Dedifferentiated amniotic fluid mesenchymal stem cell (primary cell): ENCODE results near the gene LDAH.
A peak's percentile ranks its signal among the peaks of the same experiment; 100 is the strongest.
"Not testable (repeated sequence)": the region's sequence is repeated elsewhere in the genome, so short reads cannot be mapped to it uniquely, and the experiment has no call there.

ENCODE experiments used
- DNase-seq: peaks from one replicate; pipeline ENCODE4 v3.0.0-alpha.2; 2016; ENCODE audit errors: extremely low spot score

LDAH gene

DNA sequence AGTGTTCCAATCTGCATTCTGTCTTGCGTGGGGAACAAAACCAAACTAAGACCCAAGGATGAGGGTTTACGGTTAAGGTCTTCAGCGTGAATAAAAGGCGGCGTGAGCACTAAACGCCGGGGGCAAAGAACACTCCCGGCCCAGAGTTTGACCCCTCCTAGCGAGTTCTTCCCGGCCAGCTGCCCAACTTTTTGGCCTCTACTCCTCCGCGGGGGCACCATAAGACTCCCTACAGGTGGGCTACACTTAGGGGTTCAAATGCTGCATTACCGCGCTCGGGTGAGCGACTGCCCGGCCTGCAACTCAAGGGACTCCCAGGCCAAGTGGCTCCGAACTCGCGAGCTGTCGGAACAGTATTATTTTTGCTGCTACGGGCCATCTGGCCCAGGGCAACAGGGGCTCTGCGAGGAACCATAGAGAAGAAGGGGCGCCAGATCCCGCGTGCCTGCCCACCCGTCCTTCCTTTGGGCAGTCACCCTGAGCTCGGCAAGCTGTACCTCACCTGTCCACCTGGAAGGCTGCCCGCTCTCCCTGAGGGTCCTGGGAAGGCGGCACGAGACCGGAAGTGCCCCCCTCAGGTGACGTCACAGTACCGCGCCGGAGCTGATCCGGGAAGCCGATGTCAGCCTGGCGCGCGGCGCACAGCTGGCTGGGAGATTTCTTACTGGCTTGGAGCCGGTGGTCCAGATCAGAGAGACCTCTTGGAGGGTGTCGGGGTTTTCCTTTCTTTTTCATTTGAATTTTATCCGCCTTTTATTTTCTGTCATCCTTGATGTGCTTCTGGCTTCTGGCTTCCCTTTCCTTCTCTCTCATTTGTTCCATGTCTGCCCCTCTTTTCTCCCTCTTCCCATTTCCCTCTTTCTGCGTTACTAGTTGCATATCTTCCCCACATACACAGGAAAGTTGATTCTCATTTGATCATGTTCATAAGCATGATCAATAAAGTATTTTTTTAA lies at the start of gene LDAH:
Gene LDAH (minus strand): TSS at position 567 of the 956 bp plus-strand sequence. CDS start 21,638 bp downstream, outside the sequence.
- DNase-seq: peak; percentile 86

DNA sequence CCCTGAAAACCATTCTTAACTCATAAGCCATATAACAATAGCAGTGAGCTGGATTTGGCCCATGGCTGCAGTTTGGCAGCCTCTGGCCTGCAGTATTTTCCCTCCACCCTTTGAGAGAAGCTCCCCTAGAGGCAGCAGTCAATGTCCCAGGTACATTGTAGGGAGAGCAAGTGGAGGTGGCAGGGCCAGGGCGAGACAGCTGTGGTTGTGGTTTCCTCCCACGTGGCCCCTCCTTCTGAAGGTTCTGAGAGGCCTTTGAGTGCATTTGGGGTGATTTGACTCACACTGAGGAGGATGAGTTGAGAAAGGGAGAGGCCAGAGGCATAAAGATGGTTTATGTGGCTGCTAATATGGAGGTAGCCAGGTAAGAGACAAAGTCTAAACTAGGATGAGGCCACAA lies 45.5 kb upstream of the LDAH start:
- DNase-seq: no peak

DNA sequence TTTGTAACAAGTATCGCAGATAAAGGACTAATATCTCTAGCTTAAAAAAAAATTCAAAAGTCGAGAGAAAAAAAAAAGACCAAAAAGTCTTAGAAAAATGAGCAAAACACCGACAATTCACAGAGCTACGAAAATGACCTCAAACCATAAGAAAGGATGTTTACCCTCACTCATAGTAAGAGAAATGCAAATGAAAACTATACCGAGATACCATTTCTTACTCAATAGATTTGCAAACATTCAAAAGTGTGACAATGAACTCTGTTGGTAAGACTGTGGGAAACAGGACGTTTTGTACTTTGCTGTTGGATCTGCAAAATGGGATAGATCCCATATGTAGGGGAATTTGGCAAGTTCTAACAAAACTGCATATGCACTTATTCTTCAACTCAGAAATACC lies 39.9 kb upstream of the LDAH start:
- no peak for DNase-seq

DNA sequence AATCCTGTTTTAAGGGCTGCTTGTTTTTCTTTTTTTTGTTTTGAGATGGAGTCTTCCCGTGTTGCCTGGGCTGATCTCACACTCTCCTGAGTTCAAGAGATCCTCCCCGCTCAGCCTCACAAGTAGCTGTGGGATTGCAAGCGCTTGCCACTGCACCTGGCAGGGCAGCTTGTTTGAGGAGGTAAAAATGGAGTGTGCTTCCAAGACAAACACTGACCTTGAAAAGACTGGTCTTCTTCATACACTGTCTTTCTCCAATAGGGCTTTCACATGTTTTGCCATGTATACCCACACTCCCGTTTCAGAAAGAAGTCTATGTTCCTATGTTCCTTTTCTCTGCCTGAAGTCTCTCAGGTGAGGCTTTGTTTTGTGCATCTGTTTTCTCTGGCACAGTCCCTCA lies 32.6 kb upstream of the LDAH start:
- DNase-seq: no peak

DNA sequence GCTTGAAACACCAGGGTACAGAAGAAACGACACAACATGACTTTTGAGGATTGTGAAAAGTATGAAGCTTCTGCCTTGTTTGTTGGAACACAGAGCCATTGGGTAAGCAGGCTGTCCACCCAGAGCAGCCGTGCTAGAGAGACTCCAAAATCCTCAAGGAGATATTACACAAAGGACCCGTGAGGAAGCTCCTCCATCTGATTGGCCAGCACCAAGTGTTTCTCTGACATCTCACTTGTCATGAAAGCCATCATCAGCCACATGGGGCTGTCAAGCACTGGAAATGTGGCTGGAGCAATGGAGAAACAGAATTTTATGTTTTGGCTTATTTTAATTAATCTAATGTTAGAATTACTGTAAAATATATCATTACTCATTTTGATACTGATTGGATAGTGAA lies 29.8 kb upstream of the LDAH start:
- no peak for DNase-seq

DNA sequence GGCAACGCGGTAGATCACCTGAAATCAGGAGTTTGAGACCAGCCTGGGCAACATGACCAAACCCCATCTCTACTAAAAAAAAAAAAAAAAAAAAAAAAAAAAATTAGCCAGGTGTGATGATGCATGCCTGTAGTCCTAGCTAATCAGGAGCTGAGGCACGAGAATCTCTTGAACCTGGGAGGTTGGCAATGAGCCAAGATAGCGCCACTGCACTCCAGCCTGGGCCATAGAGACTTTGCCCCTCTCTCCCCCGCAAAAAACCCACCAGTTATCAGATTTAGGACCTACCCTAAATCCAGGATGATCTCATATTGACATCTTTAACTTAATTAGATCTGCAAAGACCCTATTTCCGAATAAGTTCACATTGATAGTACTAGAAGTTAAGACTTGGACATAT lies 29.2 kb upstream of the LDAH start:
- no peak for DNase-seq

DNA sequence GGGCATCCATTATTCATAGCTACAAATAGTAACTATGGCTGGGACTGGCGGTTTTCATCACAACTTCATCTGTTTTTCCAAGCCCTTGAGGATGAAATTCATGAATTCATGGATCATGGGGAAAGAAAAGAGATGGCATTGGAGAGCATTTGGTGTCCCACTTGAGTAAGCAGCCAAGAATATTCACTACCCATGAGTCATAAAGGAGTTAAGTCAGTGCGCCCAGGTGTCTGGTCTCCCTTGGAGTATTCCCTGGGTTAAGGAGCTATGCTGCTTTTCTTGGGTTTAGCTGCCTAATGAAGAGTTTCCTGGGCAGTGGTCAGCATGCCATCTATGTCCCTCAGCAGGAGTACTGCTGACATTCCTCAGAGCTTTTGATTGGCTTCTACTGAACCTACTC lies 21.3 kb upstream of the LDAH start:
- no peak for DNase-seq

DNA sequence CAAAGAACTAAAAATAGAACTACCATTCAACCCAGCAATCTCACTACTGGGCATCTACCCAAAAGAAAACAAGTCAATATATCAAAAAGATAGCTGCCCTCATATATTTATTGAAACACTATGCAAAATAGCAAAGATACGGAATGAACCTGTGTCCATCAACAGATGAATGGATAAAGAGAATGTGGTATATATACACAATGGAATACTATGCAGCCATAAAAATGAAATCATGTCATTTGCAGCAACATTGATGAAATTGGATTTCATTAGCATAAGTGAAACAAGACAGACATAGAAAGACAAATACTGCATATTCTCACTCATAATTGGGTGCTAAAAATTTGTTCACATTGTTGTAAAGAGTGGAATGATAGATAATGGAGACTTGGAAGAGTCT lies 16.2 kb upstream of the LDAH start:
- no peak for DNase-seq

DNA sequence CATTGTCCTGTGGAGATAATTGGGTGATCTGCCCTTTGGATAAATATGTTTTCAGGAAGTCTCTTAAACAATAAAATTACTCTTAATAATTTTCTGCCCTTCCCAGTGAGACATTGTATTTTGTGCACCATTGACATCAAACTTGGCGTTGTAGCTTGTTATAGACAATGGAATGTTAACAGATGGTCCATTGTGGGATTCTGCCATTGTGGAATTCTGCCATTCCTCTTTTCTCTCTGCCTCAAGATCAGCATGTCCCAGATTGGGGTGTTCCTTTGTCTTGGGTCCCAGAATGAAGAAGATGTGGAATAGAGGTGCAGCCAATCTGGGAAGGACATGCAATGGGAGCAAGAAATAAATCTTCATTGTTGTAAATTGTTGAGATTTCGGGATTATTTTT lies 15.1 kb upstream of the LDAH start:
- DNase-seq: no peak

DNA sequence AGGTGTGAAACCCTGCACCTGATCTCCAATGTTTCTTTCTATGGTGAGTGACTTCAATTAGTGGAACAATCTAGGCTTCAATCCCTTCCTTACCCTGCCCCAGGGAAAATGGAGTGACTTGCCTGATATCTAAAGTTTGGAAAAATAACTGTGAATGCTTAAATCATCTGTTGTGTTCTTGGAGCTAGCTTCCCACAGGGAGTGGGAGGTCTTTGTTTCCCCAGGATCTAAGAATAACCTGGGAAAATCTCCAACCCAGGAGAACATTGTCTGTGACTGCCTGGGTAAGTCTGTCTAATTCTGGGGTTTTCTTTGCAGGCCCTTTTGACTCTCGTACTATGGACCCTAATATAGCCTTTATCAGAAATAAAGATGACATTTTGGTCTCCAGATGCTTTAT lies 13.6 kb upstream of the LDAH start:
- DNase-seq: no peak

DNA sequence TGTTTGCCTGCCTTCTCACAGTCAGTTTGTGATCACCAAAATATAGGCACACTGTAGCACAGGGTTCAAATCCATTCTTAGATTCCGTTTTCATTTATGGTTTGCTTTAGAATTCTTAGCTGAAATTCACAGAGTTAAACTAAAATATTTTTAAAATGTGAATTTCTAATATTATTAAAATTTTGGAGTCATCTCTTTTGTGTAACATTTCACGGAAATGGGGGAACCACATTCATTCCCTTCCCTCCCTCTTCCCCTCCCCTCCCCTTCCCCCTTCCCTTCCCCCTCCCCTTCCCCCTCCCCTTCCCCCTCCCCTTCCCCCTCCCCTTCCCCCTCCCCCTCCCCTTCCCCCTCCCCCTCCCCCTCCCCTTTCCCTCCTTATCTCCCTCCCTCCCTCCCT lies 11.4 kb upstream of the LDAH start:
- no peak for DNase-seq

DNA sequence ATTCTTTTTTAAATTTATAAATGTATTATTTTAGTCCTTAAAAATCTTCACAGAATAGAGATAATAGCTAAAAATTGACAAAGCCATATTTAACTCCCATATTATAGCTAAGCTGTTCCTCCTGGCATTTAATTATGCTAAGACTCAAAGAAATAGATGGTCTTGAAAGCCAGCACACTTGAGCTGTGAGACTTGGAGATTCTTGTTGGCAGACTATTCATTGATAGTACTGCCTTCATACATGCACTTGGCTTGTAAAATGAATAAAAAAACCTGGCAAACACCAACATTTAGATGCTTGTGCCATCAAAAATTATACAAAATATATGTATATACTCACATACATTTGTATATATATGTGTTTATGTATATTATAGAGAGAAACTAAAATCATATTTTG lies 9.7 kb upstream of the LDAH start:
- no peak for DNase-seq

DNA sequence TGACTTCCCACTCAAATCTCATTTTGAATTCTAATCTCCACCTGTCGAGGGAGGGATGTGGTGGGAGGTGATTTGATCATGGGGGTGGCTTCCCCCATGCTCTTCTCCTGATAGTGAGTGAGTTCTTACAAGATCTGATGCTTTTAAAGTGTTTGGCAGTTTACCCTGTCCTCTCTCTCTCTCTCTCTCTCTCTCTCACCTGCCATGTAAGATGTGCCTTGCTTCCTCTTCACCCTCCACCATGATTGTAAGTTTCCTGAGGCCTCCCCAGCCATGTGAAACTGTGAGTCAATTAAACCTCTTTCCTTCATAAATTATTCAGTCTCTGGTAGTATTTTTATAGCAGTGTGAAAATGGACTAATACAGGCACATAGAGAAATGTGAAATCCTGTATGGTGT lies 7.0 kb upstream of the LDAH start:
- no peak for DNase-seq

DNA sequence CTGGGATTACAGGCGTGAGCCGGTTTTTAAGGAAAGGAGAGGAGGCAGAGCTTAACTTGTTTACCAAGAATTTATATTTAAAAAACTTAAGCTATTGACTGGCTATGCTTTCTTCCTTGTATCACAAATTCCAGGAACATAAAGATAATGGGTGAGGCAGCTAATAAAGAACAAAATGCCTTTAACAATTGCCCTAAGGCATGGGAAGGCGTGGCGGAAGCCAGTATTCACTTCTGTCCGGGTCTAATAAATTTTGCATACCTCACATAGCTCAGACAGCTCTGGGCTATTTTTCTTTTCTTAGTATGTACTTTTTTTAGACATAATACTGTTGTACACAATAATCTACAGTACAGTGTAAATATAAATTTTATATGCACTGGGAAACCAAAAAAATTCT lies 1.0 kb upstream of the LDAH start:
- no peak for DNase-seq

DNA sequence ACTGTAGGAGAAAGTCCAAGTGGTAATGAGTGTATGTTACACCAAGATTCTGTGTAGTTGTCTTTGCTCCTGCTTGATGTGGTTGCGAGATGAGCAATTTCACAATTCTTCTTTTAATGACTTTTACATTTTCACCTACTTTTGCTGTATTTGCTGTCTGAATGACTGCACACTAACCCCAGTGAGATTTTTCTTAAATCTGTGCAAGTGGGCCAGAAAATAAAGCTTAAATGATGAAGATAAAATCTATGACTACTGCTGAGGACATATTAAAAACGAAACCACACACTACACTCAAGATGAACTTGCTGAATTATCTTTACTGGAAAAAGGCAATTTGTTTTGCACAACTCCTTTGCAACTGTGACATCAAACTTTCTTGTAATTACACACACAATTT lies 4.1 kb downstream of the LDAH start:
- DNase-seq: no peak

DNA sequence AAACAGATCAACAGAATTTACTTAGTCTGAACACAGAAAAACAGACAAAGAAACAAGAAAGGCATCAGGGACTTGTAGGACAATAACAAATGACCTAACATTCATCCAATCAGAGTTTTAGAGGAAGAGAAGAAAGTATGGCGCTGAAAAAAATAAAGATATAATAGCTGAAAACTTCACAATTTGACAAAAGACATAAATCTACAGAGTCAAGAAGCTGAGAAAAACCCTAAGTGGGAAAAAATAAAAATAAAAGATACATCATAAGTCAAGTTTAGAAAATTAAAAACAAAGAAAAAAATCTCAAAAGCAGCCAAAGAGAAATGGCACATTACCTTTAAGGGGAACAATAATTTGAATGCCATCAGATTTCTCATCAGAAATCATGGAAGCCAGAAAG lies 7.7 kb downstream of the LDAH start:
- no peak for DNase-seq

DNA sequence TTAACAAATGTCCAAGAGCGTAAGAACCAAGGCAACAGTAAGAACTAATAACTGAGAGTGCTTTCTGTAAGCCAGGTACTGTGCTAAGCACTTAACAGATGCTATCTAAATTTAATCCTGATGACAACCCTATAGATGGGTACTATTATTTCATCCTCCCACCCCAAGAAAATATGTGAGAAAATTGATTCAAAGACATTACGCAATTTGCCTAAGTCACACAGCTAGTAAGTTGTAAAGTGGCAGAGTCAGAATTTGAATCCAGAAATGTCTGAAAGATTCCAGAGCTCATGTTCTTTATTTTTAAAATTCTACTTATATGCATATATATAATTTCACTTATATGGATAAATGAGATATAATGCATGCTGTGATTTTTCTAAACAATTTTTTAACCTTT lies 10.1 kb downstream of the LDAH start:
- no peak for DNase-seq

DNA sequence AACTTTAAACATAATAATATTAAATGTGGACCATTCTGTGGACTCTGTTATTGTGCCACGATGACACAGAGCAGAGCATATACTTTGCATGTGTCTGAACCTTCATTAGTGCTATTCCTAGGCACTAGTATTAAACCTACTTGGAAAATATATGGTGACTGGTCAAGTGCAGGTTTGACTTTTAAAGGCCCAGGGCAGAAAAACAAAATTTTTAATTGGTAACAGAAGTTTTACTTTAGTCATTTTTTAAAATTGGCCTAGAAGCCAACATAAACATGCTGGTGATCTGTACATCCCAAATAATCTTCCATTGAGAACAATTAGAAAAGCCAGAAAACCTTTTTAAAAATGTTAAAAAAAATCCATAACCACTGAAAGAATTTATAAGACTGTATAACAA lies 16.6 kb downstream of the LDAH start:
- DNase-seq: peak; percentile 27

DNA sequence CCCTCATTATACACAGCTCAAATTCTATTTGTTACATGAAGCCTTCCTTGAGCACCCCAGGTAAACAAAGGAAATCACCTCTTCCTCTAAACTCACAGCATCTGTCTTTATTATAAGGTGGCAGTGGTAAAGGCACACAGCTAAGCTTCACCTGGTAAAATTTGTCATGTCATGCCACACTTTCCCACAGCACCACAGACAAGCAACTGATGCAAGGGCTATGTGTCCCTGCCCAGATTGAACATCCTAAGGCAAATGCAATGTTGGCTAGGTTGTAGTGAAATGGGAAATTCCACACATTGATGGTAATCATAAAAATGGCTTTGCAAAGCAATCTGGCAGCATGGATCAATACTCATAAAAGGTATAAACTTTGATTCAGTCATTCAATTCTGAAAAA lies 18.9 kb downstream of the LDAH start:
- DNase-seq: no peak

DNA sequence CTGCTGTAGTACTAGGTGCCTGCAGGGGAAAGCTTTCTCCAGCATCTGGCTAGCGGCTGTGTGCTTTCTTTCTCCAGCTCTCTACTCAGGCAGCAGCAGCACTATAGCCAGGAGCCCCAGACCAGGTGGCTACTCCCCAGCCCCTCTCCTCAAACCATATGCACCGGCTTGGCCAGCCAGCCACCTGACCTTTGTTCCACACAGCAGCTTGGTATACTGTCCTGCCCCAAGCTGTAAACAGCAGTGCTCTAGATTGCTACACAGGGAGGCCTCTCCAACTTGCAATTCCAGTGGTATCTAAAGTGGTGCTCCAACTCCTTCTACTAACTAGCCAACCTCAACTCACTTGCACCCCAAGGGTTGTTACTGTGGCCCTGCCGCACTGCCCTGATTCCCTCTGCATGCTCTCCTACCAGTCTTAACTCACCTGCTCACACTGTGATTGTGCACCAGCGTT lies 19.6 kb downstream of the LDAH start:
- no peak for DNase-seq

DNA sequence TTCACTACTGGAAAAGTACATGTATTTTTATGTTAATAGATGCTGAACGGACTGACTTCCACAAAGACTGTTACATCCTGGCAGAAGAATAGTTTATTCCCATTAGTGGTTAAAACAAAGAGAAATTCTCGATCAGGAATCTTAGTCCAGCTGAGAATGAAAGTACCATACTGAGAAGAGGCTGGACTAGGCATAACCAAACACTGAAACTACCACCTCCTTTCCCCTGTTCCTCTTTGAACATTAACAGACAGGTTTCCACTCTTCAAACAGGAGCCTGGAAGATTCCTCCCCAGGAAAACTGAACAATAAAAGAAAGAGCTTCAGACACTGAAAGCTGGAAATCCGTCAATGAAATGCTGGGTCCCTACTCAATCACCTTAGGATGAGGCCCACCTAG lies 25.8 kb downstream of the LDAH start:
- no peak for DNase-seq

DNA sequence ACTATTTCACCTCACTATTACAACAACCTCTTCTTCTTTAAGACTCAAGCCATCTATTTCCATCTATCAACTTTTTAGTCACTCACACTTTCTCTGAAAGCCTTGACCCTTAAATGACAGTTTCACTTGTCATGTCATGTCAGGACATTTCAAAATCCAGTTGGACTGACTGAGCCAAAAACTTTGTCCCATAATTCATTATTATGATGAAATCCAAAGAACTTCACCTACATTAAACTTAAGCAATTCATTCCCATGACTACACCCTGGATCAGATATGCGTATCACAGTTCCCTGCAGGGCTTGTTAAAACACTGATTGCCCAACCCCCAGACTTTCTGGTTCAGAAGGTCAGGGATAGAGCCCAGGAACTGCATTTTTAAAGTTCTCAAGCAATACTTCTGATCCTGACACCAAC lies 26.5 kb downstream of the LDAH start:
- DNase-seq: peak; percentile 16

DNA sequence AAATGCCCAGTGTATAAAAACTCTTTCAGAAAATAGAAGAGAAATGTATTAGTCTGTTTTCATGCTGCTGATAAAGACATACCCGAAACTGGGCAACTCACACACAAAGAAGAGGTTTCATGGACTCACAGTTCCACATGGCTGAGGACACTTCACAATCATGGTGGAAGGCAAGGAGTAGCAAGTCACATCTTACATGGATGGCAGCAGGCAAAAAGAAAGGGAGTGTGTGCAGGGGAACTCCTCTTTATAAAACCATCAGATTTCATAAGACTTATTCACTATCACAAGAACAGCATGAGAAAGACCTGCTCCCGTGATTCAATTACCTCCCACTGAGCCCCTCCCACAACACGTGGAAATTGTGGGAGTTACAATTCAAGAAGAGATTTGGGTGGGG lies 29.0 kb downstream of the LDAH start:
- not testable (repeated sequence) for DNase-seq
